Vein endothelial cell (primary cell): ENCODE measurements around the gene IRF9. TPM values are rescaled to one million over a fixed set of nuclear protein-coding genes. Genes with fewer than 3 reads are reported as not detected.

Experiments
- total RNA-seq: library from RNA; depleted of rRNA; stranded (reverse); fragments of >200 nt; gene quantifications from 2 replicates; pipeline ENCODE4 v1.2.3, GENCODE V29; 2012

The IRF9 gene, protein sequence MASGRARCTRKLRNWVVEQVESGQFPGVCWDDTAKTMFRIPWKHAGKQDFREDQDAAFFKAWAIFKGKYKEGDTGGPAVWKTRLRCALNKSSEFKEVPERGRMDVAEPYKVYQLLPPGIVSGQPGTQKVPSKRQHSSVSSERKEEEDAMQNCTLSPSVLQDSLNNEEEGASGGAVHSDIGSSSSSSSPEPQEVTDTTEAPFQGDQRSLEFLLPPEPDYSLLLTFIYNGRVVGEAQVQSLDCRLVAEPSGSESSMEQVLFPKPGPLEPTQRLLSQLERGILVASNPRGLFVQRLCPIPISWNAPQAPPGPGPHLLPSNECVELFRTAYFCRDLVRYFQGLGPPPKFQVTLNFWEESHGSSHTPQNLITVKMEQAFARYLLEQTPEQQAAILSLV
- 31.0 and 35.6 TPM in 2 replicates for total RNA-seq

DNA sequence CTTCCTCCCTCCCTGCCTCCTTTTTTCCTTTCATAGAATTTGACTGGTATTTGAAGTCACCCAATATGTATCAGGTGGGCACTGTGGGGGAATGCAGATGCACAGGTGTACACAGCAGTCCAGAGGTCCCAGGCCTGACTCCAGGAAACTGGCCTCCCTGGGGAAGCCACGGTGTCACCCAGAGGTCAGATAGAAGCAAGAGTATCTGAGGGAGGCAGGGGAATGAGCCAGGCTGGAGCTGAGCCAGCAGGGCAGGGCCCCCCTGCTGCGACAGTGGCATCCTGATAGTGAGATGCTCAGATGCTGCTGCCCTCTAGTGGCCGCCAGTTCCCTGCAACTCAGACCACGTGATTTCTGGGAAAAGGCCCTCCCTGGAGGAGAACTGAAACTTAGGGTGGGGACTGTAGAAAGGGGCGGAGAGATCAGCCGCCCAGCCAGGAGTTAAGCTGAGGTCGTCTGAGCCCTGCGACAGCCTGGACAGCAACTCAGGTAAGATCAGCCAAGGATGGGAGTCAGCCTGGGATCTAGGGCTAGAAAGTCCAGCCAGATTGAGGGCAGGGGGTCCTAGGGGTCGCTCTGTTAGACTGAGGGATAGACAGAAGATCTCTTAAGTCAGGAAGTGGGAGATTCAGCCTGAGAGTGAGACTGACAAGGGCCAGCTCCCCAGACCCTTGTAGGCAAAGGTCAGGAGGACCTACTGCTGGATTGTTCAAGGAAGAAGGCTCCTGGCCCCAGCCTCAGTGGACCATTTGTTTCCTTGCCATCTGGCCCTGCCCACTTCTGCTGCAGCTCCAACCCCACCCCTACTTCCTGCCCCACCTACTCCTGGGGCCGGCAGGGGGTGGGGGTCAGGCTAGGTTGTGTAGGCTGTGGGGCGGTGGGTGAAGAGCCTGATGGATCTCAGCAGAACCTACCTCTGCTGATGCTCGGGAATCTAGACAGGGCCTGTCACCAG, at the start of gene IRF9:
TSS of gene IRF9 (plus strand) at position 416 of the 955 bp plus-strand sequence. CDS start 880 bp downstream, outside the sequence.

DNA sequence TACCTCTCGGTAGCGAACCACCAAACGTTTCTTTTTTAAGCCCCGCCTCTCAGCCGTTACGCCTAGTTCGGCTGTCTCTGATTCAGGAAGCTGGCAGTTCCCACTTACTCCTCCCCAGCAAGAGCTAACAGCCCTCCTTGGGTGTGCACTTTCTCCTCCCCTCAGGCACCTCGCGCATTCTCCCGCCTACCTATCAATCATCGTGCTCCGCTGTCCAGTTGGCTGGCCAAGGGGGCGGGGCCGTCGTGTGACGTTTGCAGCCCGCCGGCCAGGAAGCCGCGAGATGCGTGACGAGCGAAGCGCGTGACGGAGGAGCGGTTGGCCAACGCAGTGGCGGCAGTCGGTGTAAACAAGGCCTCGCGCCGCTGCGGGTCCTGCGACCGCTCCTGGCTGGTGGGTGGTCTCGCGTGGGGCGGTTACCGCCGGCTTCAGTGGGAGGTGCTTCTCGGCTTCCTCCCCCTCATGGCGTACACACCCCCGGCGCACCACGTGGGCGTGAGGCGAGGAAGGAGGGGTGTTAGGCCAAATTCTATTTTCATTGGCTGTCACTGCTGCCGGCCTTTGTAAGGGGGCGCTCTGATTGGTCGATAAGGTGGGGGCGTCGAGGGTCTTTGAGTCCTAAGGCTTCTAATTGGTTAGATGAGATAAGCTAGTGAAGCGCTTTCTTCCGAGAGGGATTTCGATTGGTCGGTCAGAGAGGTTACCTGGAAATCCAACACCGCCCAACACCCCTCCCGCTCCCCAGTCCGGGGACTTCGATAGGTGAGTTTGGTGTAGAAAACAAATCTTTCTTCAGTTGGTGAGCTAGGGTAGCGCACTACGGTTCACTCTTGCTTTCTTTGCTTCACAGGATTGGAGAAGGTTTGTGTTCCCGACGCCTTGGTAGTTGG, 46.3 kb upstream of the IRF9 start, which contains the start of the genes DCAF11 and NRL:
TSS of gene DCAF11 (plus strand) at position 246 of the 890 bp plus-strand sequence. CDS start 818 bp downstream, outside the sequence.
TSS of gene NRL (minus strand) at position 418 of the 890 bp plus-strand sequence. CDS start 32,101 bp downstream, outside the sequence.

DNA sequence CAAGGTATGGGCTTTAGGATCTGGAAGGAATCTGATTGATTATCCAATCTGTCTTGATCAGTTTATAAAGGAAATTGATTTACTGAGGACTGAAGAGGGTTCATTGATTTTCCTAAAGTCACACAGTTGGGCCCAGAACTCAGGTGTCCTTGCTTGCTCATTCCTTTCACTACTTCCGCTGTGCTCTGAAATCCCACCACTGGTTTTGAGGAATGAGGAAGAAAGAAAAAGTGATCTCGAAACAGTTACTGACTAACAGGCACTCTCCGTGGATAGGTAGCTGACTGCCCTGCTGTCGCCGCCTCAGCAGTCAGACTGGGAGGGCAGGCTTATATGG, 30.7 kb upstream of the IRF9 start, which contains the start of gene FITM1:
TSS of gene FITM1 (plus strand) at position 280 of the 337 bp plus-strand sequence. CDS start 905 bp downstream, outside the sequence.

DNA sequence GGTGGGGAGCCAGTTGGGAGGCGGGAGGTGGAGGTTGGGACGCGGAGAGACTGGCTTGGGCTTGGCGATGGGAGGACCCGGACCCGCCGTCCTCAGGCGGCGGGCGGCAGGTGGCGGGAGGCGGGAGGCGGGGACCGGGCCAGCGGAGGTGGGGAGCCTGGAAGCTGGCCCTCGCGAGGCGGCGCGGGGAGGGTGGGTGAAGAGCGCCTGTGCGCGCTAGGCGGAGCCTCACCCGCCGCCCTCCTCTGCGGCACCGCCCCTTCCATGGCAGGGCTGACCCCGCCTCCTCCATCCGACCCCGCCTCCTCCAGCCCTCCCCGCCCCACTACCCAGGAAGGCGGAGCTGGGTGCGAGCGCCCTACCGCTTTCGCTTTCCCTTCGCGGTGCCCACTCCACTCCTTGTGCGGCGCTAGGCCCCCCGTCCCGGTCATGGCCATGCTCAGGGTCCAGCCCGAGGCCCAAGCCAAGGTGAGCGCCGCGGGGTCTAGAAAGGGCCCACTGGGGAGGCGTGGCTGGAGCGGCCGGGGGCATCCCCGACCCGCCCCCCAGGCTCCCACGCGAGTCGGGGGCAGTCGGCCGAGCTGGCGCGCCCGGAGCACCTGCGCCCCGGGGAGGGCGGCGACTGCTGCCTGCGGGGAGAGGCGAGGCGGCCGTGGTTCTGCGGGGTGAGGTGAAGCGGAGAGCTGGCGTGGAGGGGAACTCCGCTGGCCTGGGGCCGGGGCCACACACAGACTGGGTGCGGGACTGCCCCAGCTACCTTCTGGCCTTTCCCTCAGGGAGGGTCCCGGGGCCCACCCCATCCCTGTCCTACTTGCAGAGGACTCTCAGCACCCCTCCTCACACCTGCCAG, 25.0 kb upstream of the IRF9 start, which contains the start of gene PSME1:
TSS of gene PSME1 (plus strand) at position 361 of the 850 bp plus-strand sequence. CDS start at position 430, 69 bp downstream.

DNA sequence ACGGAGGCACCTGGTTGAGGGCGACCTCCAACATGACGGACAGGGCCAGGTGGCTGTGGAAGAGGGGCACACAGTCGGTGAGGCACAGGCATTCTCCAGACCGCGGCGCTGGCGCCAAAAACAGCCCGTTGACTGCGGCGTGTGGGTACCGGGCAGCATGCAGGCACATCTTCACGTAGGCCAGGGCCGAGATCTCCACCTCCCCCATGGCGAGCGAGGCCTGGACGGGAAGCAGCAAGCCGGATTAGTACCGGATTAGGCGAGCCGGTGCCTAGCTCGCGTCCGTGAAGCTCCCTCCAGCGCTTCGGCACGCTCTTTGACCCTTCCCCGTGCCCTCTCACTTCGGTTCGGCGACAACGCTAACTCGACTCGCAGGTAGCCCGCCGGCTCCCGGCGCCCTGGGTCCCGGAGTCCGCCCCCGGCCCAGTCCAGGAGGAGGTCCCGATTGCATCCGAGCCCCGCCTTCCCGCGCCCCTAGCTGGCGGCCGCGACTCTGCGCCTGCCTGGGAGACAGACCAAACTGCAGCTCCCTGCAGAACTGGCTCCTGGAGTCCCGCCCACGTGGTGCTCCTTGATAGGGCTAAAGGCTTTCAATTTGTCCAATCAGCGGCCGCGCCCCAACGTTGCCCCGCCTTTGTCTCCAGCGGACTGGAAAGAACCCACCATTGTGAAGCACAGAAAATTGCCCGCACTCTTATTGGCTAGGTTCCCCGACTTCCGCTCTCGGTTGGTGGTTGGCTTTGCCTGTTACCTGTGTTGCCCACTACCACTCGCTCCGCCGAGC, 19.8 kb upstream of the IRF9 start, which contains the start of gene EMC9:
TSS of gene EMC9 (minus strand) at position 495 of the 784 bp plus-strand sequence. CDS start at position 208, 287 bp downstream.

DNA sequence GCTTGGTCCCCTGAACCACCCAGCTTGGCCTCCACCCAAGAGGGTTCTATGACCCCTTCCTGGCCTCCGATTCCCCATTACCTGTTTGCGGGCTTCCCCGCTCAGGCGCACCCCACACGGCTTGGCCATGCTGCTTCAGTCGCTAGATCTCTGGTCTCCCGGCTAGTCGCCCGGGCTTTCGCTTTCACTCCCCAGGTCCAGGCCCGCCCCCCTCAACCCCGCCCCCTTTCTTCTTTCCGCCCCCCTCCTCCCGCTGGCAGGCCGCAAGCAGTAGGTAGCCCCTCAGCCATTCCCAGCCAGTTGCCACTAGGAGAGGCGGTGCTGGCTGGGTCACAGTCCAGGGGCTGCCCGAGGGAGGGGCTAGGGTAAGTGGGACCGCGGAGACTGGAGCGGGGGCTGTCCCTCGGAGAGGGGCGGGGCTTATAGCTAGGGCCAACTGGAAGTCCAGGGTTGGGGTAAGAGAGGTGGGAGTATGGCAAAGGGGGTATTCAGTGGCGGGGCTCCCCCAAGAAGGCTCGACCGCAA, 14.6 kb upstream of the IRF9 start, which contains the start of gene PSME2:
TSS of gene PSME2 (minus strand) at position 158 of the 525 bp plus-strand sequence. CDS start at position 129, 29 bp downstream.

DNA sequence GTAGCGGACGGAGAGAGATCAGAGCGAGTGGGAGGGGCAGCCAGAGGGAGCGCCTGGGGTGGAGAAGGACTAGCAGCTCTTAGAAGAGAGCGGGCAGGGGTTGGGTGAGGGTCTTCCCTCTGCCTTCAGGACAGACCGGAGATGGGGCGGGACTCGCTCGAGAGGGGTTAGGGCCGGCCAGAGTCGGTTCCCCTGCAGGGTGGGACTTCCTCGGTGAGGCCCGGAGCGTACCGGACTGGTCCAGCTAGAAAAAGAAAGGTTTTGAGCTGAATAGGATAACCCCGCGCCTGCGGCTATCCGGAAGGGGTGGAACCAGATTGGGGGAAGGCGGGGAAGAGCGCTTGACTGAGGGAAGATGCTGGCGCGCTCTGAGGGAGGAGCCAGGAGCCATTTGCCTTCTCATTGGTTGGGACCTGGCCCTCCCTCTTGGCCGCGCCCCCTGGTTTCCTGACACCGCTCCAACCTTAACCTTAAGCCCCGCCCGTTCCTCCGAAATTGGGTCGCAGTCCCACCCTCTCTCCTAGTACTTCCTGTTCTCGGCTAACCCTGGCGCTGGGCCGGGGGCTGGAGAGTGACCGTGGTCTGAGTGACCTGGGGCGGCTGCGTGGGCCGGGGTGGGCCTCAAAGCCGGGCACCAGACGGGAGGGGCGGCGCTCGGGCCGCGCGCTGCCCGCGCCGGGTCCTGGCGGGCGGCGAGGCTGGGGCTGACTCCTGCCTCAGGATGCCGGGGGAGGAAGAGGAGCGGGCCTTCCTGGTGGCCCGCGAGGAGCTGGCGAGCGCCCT, 13.9 kb upstream of the IRF9 start, which contains the start of gene RNF31:
TSS of gene RNF31 (plus strand) at position 521 of the 783 bp plus-strand sequence. CDS start at position 722, 201 bp downstream.

DNA sequence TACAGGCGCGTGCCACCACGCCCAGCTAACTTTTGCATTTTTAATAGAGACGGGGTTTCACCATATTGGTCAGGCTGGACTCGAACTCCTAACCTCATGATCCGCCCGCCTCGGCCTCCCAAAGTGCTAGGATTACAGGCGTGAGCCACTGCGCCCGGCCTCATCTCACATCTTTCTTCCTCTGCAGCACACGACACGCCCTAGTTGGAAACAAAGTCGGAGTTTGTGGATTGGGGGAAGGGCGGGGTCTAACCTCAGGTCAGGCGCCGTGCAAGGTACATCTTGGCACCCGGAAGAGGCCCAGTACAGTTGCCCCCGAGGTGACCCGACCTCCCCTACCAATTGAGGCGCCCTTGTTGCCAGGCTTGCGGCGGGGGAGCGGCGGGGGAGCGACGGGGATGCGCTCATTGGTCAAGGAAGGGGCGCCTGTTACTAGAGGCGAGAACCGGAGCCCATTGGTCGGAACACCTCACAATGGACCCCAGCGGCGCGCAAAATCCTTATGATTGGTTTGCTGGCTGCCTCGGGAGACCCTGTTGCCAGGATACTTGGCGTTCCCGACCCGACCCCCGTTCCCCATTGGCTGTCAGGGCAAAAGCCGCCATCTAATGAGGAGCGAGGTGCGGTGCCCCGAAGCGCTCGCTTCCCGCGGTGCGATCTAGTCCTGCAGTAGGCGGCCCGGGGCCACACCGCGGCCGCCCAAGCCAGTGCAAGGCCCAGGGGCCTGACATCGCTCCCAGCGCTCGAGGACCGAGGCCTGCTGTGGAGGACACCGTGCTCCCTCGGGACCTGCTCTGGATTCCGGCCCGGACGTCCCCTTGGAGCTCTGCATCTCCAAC, 10.6 kb downstream of the IRF9 start, which contains the start of gene REC8:
TSS of gene REC8 (plus strand) at position 659 of the 839 bp plus-strand sequence. CDS start 473 bp downstream, outside the sequence.

DNA sequence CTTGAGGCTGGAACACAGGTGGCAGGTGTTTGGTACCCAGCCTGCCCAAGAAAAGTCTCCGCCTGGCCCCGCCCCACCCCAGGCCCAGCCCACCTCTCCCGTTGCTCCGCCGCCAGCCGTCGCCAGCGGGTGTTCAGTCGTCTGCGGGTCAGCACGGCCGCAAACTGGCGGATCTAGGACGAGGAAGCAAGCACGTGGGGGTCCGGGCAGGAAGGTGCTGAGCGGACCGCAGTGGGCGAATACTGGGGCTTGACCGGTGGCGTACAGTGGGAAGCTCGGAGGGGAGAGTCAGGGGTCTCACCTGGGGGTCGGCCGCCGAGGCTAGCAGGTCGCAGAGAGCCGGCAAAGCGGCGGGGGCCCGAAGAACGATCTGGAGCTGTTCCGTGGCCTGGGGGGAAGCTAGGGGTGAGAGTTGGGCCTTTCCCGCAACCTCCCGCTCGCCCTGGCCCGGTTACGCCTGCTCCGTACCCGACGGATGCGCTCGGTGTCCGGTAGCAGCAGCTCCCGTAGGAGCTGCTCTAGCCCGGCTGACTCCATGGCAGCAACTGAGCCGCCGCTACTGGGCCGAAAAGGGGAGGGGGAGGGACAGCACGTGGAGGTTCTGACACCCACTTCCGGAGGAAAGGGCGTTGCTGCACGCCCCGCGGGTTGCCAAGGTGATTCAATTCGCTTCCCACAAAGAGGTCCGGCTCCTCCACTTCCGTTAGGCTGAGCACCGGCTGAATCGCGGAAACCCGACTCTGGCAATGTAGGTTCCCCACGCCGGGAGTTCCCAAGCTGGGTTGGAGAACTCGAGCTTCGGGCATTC, 27.4 kb downstream of the IRF9 start, which contains the start of gene IPO4:
TSS of gene IPO4 (minus strand) at position 566 of the 808 bp plus-strand sequence. CDS start at position 537, 29 bp downstream.

DNA sequence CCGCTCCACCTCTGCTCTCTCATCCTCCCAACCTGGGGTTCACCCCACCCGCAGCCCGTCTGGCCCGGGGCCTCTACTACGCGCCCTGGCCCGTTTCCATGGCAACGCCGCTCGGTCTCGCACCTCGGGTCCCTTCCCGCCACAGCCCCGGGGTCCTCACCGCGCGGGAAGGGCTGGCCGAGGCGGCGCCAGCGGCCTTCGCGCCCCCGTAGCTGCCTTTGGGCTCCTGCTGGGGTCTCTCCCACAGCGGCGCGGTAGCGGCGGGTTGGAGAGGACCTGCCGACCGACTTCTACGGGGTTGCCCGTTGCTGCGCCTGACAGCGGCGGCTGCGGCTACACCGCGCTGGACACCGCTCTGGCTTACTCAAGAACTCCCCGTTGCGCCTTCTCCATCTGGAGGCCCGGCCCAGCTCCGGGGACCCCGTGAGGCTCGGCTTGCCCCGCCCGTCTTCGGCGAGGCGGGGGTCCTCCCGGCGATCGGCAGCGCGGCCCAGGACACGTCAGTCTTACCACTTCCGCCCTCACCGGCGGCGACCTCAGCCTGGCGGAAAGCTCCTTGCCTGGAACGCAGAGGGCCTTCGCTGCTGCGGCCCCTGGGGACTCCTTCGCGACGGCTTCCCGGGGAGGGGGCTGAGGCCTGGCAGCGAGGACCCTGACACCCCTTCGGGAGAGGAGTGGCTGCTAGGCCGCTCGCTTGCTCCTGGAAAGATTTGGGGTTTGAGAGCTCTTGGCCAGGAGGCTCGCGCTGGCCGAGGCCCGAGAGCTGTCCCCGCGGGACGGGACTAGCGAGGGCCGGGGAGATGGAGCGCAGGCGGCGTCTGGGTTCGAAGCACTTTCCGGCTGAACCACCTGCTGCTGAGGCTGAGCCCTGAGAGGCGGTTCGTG, 34.4 kb downstream of the IRF9 start, which contains the start of gene TM9SF1:
TSS of gene TM9SF1 (minus strand) at position 256 of the 885 bp plus-strand sequence. CDS start 422 bp downstream, outside the sequence.

DNA sequence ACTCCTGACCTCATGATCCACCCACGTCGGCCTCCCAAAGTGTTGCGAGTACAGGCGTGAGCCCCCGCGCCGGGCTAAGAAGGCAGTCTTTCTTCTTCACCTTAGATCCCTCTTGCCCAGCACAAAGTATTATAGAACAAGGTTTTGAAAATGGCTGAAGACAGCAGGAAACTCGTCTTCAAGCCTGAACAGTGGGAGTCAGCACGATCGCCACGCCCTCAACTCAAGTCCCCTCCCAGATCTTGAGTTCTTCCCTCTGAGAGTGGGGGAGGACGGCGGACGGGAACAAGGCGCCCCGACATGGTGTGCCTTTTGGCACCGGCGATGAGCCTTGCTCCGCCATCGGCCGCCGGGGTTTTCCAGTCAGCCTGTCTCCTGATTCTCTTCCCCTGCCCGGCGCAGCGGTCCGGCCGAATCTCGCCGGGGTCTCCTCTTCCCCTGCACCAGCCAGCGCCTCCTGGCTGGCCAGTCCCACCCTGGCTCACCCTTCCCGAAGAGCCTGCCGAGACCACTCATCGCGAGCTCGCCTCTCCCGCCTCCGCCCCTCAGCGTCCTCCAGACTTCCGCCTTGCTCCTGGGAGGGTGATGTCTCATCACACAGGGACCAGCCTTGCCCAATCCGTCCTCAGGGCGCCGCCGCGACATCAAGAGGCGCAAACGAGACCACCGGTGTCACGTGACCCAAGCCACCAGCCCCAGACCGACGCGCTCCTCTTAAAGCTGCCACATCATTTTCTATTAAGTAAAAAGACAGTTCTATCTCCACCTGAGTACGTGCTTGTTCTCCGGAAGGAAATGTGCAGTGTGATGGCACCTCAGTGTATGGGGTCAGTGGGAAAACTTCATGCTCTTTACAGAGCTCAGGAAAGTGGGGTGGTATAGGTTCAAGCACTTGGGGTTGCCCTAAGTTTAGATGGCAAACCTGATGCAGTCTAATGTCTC, 52.1 kb downstream of the IRF9 start, which contains the start of gene CHMP4A:
TSS of gene CHMP4A (minus strand) at position 565 of the 942 bp plus-strand sequence. CDS start at position 516, 49 bp downstream.

DNA sequence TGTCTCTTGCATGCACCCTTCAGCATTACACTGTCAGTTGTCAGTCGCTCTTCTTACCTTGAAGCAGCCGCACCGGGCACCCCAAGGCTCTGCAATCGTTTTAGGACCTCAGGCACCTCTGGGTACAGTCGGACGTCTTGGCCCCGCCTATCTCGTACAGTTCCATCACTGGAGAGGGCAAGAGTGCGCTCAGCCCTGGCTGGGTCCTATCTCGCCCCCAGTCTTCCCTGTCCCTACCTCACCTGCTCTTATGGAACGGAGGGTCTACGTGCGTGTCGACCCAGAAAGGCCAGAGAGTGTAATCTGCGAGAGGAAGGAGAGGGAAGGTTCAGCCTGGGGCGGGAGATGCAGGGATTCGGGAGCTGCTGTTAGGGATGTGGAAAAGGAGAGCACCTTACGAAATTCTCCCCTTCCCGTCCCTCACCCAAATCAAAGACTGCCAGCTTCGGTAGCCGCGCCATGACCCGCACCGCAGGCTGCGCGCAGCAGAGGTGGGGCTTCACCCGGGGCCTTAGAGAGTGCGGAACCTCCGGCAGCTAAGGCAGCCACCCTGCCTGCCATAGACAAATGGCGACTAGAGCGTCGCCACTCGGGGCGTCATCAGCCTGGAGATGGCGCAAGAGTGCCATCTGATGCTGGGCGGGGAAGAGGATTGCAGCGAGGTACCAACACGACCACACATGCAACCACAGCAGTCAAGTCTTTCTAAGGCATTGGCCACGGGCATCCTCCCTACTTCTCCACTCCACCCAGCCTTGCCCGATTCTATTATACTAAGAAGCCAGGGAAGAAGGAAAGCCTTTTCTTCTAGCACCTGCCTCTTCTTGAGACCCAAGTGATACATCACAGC, 54.7 kb downstream of the IRF9 start, which contains the start of gene MDP1:
TSS of gene MDP1 (minus strand) at position 572 of the 850 bp plus-strand sequence. CDS start at position 461, 111 bp downstream.

